MM.1S (cell line): ENCODE data around the gene PPP1R37.

Source experiments
- DNase-seq: peaks from one replicate; pipeline ENCODE4 v3.0.0-alpha.2; 2015
- H2AFZ ChIP-seq: fragments of 300-600 bp; sonication (generic); 2 replicates; pipeline ENCODE4 v1.6.0; 2016; ENCODE audit warnings: antibody characterized with exemption, low read length
- H3F3A ChIP-seq: fragments of 300-600 bp; sonication (generic); 2 replicates; pipeline ENCODE4 v1.6.1; 2016; ENCODE audit warnings: mild to moderate bottlenecking, antibody characterized with exemption, low read length, moderate library complexity, mixed read lengths; ENCODE audit not compliant: insufficient read depth
- H3K27ac ChIP-seq: fragments of 300-600 bp; sonication (generic); 2 replicates; pipeline ENCODE4 v1.5.1; 2016; ENCODE audit warnings: mild to moderate bottlenecking, low read length
- H3K27me3 ChIP-seq: fragments of 300-600 bp; sonication (generic); replicated peaks from 2 replicates; pipeline ENCODE4 v1.6.0; 2016; ENCODE audit warnings: low read length; ENCODE audit not compliant: insufficient read depth
- H3K36me3 ChIP-seq: fragments of 300-600 bp; sonication (generic); replicated peaks from 2 replicates; pipeline ENCODE4 v1.6.1; 2016; ENCODE audit warnings: mild to moderate bottlenecking, low read length, mixed read lengths; ENCODE audit not compliant: insufficient read depth
- H3K4me1 ChIP-seq: fragments of 300-600 bp; sonication (generic); 2 replicates; pipeline ENCODE4 v1.6.1; 2016; ENCODE audit warnings: low read length, mixed read lengths
- H3K4me2 ChIP-seq: fragments of 300-600 bp; sonication (generic); 2 replicates; pipeline ENCODE4 v1.6.0; 2016; ENCODE audit warnings: low read depth, low read length
- H3K4me3 ChIP-seq: fragments of 300-600 bp; sonication (generic); 2 replicates; pipeline ENCODE4 v1.5.1; 2016; ENCODE audit warnings: low read length, mixed read lengths
- H3K79me2 ChIP-seq: fragments of 300-600 bp; sonication (generic); 2 replicates; pipeline ENCODE4 v1.6.1; 2016; ENCODE audit warnings: mixed run types, low read length, mixed read lengths
- H3K9ac ChIP-seq: fragments of 300-600 bp; sonication (generic); 2 replicates; pipeline ENCODE4 v1.6.1; 2016; ENCODE audit warnings: low read length, mixed read lengths
- H3K9me2 ChIP-seq: fragments of 300-600 bp; sonication (generic); replicated peaks from 2 replicates; pipeline ENCODE4 v1.6.1; 2016; ENCODE audit warnings: mild to moderate bottlenecking, low read length, mixed read lengths; ENCODE audit not compliant: insufficient read depth
- H3K9me3 ChIP-seq: fragments of 300-600 bp; sonication (generic); replicated peaks from 2 replicates; pipeline ENCODE4 v1.6.1; 2016; ENCODE audit warnings: mild to moderate bottlenecking, low read length, mixed read lengths; ENCODE audit not compliant: insufficient read depth
- H4K20me1 ChIP-seq: fragments of 300-600 bp; sonication (generic); 2 replicates; pipeline ENCODE4 v1.6.1; 2016; ENCODE audit warnings: mild to moderate bottlenecking, low read length, moderate library complexity, mixed read lengths; ENCODE audit not compliant: insufficient read depth
- EZH2 ChIP-seq: fragments of 300-600 bp; sonication (generic); optimal IDR thresholded peaks from 2 replicates; pipeline ENCODE3; 2017; ENCODE audit warnings: low read depth, mild to moderate bottlenecking, antibody characterized with exemption, low read length, mixed read lengths
- EZH2phosphoT487 ChIP-seq: fragments of 300-600 bp; sonication (generic); IDR thresholded peaks from 2 replicates; pipeline ENCODE4 v1.6.1; 2018; ENCODE audit warnings: antibody characterized with exemption, low read length
- TF ChIP-seq, protein P1 (sequence below): fragments of 300-600 bp; sonication (generic); IDR thresholded peaks from 2 replicates; pipeline ENCODE4 v1.5.1; 2016; ENCODE audit warnings: antibody characterized with exemption, low read length, mixed read lengths

The PPP1R37 gene

DNA sequence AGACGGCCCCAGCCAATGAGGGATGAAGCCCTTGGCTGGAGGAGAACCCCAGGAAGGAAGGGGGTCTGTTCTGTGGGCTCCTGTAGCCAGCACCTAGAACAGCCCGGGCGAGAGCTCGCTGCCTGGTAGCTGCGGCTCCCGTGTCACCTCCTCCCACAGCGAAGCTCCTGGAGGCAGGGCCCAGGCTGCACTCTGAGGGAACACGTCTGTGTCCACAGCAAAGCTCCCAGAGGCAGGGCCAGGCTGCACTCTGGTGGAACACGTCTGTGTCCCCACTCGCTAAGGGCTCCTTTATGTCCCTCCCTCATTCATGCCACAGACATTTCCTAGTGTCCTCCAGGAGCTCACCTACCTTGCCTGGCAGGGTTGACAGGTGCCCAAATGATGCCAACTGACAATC, 76.6 kb downstream of the PPP1R37 start:
- H3K4me2 ChIP-seq: no peak overlapping the region

GRCh38 chr19:45170146-45171106, 77.4 kb downstream of the PPP1R37 start:
- Histone ChIP-seq H3F3A (no peaks in the 10 kb centered on the region), H3K9me2 (no peaks in the 10 kb centered on the region), H2AFZ (no peak overlapping the region), H4K20me1 (no peaks in the 10 kb centered on the region), H3K9me3 (no peaks in the 10 kb centered on the region), H3K79me2 (no peaks in the 10 kb centered on the region), H3K27ac (no peak overlapping the region), H3K4me2 (no peak overlapping the region), H3K4me1 (peaks cover 4% of the 10 kb centered on the region; the same call in 1 of the 2 replicates), H3K36me3 (no peaks in the 10 kb centered on the region), H3K9ac (no peak overlapping the region), H3K27me3 (no peaks in the 10 kb centered on the region), H3K4me3 (no peak overlapping the region)
- no peak for TF ChIP-seq EZH2
- TF ChIP-seq, protein P1, sequence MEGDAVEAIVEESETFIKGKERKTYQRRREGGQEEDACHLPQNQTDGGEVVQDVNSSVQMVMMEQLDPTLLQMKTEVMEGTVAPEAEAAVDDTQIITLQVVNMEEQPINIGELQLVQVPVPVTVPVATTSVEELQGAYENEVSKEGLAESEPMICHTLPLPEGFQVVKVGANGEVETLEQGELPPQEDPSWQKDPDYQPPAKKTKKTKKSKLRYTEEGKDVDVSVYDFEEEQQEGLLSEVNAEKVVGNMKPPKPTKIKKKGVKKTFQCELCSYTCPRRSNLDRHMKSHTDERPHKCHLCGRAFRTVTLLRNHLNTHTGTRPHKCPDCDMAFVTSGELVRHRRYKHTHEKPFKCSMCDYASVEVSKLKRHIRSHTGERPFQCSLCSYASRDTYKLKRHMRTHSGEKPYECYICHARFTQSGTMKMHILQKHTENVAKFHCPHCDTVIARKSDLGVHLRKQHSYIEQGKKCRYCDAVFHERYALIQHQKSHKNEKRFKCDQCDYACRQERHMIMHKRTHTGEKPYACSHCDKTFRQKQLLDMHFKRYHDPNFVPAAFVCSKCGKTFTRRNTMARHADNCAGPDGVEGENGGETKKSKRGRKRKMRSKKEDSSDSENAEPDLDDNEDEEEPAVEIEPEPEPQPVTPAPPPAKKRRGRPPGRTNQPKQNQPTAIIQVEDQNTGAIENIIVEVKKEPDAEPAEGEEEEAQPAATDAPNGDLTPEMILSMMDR: no peak
- TF ChIP-seq EZH2phosphoT487: no peak
- DNase-seq: no peak

More for the DNA sequence above, 76.6 kb downstream of the PPP1R37 start:
- H2AFZ ChIP-seq: no peak overlapping the region
- no peaks in the 10 kb centered on the region for H3K79me2 ChIP-seq
- DNase-seq: no peak
- H3K9me2 ChIP-seq: no peaks in the 10 kb centered on the region
- no peaks in the 10 kb centered on the region for H3F3A ChIP-seq
- H3K9me3 ChIP-seq: no peaks in the 10 kb centered on the region
- peaks cover 4% of the 10 kb centered on the region; the same call in 1 of the 2 replicates for H3K4me1 ChIP-seq
- H3K9ac ChIP-seq: no peak overlapping the region
- no peak overlapping the region for H3K4me3 ChIP-seq
- H4K20me1 ChIP-seq: no peaks in the 10 kb centered on the region
- TF ChIP-seq EZH2: no peak
- TF ChIP-seq, protein P1: no peak
- no peak for TF ChIP-seq EZH2phosphoT487
- H3K36me3 ChIP-seq: no peaks in the 10 kb centered on the region
- no peaks in the 10 kb centered on the region for H3K27me3 ChIP-seq
- no peak overlapping the region for H3K27ac ChIP-seq

GRCh38 chr19:45171211-45171623, 78.2 kb downstream of the PPP1R37 start:
- no peak overlapping the region for H2AFZ ChIP-seq
- no peaks in the 10 kb centered on the region for H3K9me2 ChIP-seq
- H3K9ac ChIP-seq: no peak overlapping the region
- no peak overlapping the region for H3K4me2 ChIP-seq
- peaks cover 4% of the 10 kb centered on the region; the same call in 1 of the 2 replicates for H3K4me1 ChIP-seq
- no peak overlapping the region for H3K27ac ChIP-seq
- H3K9me3 ChIP-seq: no peaks in the 10 kb centered on the region
- TF ChIP-seq, protein P1: no peak
- no peak for TF ChIP-seq EZH2phosphoT487
- no peak for TF ChIP-seq EZH2
- H3K27me3 ChIP-seq: no peaks in the 10 kb centered on the region
- H3K36me3 ChIP-seq: no peaks in the 10 kb centered on the region
- no peaks in the 10 kb centered on the region for H4K20me1 ChIP-seq
- H3F3A ChIP-seq: no peaks in the 10 kb centered on the region
- no peaks in the 10 kb centered on the region for H3K79me2 ChIP-seq
- no peak for DNase-seq
- H3K4me3 ChIP-seq: no peak overlapping the region
